ENCODE results near the gene C13orf46. TPM values are rescaled to one million over a fixed set of nuclear protein-coding genes. Genes with fewer than 3 reads are reported as not detected.

Gene C13orf46
- total RNA-seq, 1 donor from 2014 or later = under 0.01 TPM

DNA sequence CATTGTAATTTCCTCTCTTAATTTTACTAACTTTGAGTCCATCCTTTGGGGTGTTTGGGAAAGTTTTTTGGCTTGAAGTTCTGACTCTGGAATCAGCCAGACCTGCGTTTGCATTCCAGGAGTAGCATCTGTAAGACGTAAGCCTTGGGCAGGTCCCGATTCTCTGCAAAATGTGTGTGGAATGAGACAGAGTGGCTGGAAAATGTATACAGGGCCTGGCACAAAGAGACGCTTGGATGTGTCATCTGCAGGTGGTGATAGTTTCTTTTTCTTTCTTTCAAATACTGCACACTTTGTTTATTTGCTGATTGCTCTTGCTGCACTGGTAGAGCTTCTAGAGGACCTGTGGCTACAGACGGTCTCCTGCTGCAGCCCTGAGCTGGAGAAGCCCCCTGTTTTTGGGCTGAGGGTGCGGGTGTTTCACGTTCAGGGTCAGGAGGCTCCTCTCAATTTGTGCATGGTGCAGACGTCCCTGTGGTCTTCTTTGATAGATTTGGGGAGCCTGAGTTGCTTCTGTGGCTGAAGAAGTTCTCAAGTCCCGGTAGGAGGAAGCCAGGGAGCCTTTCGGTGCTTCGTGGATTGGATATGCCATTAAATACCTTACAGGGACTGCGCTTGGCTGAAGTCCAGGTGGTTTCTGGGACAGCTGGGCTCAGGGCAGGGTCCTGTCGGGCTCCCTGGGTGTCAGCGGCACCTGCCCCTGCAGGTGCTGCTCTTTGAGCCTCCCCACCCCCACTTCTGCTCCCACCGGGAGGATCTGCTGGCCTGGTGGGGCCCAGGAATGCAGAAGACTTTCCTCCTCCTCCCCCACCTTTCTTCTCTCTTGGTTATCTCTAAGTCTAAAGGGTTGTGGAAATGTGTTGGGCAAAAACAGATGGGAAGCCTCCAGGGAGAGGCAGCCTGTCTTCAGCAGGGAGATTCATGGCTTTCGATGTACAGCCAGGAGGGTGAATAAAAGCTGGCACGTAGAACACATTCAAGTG, 66.0 kb downstream of the C13orf46 start:
- H3K9ac ChIP-seq (ENCODE audit: low read depth in 1 of 3, low read length in 3 of 3) = no peak overlapping the region
- no peak overlapping the region for H3K4me3 ChIP-seq (ENCODE audit: low read length in 3 of 3)
- no peaks in the 10 kb centered on the region for H3K9me3 ChIP-seq (ENCODE audit: control insufficient read depth in 3 of 3, low read length in 3 of 3)
- peaks cover 0 to 2% (median 0%) of the 10 kb centered on the region in 3 donors for H3K4me1 ChIP-seq (ENCODE audit: control insufficient read depth in 3 of 3, insufficient read depth in 3 of 3, low read length in 3 of 3)
- no peaks in the 10 kb centered on the region for H3K27me3 ChIP-seq (ENCODE audit: control insufficient read depth in 3 of 3, insufficient read depth in 3 of 3, low read length in 3 of 3)
- H3K36me3 ChIP-seq (ENCODE audit: control insufficient read depth in 3 of 3, insufficient read depth in 3 of 3, low read length in 3 of 3) = no peaks in the 10 kb centered on the region
- no peak overlapping the region for H3K27ac ChIP-seq (ENCODE audit: low read depth, low read length)

DNA sequence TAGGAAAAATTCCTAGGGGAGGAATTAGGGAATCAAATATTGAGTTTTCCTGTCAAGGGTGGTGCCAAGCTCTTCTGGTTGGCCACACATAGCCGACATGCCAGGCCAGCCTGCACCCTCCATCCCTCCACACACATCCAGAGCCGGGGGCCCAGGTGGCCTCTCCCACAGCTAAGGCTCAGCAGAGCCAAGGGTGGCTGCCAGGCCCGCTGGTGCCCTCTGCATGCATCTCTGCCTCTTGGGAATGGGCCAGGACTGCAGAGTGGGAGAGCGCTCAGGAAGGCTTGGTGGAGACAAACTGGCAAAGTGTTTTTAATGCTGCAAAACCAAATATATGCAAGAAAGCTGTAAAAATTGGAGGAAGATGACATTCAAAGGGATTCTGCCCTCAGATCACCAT, 67.3 kb downstream of the C13orf46 start:
- H3K27ac ChIP-seq (ENCODE audit: low read depth, low read length) = no peak overlapping the region
- H3K9me3 ChIP-seq (ENCODE audit: control insufficient read depth in 3 of 3, low read length in 3 of 3) = no peaks in the 10 kb centered on the region
- H3K36me3 ChIP-seq (ENCODE audit: control insufficient read depth in 3 of 3, insufficient read depth in 3 of 3, low read length in 3 of 3) = no peaks in the 10 kb centered on the region
- H3K27me3 ChIP-seq (ENCODE audit: control insufficient read depth in 3 of 3, insufficient read depth in 3 of 3, low read length in 3 of 3) = no peaks in the 10 kb centered on the region
- H3K4me1 ChIP-seq (ENCODE audit: control insufficient read depth in 3 of 3, insufficient read depth in 3 of 3, low read length in 3 of 3) = peaks cover 0 to 2% (median 0%) of the 10 kb centered on the region in 3 donors
- H3K4me3 ChIP-seq (ENCODE audit: low read length in 3 of 3) = no peak overlapping the region
- H3K9ac ChIP-seq (ENCODE audit: low read depth in 1 of 3, low read length in 3 of 3) = peak overlapping the region in 1 of 3 donors; percentile 23

DNA sequence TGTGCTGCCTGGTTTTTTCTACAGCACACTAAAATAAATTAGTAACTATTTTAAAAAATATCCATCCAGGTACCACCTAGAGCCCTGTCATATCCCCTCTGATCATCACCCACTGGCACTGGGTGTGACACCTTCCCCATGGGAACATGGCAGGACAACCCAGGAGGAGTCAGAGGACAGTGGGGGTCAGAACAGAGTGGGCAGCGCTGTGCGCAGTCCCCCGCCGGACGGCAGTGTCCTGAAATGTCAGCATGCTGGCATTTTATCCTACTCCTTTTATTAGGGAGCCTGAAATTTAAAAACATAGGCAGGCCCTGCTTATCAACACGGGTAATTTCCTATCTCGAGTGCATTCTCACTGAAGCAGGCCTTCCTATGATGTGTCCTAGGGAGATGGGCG, 67.9 kb downstream of the C13orf46 start:
- H3K4me3 ChIP-seq (ENCODE audit: low read length in 3 of 3) = no peak overlapping the region
- no peaks in the 10 kb centered on the region for H3K9me3 ChIP-seq (ENCODE audit: control insufficient read depth in 3 of 3, low read length in 3 of 3)
- H3K27me3 ChIP-seq (ENCODE audit: control insufficient read depth in 3 of 3, insufficient read depth in 3 of 3, low read length in 3 of 3) = no peaks in the 10 kb centered on the region
- no peak overlapping the region for H3K27ac ChIP-seq (ENCODE audit: low read depth, low read length)
- no peak overlapping the region for H3K9ac ChIP-seq (ENCODE audit: low read depth in 1 of 3, low read length in 3 of 3)
- peaks cover 0 to 2% (median 0%) of the 10 kb centered on the region in 3 donors for H3K4me1 ChIP-seq (ENCODE audit: control insufficient read depth in 3 of 3, insufficient read depth in 3 of 3, low read length in 3 of 3)
- H3K36me3 ChIP-seq (ENCODE audit: control insufficient read depth in 3 of 3, insufficient read depth in 3 of 3, low read length in 3 of 3) = no peaks in the 10 kb centered on the region

DNA sequence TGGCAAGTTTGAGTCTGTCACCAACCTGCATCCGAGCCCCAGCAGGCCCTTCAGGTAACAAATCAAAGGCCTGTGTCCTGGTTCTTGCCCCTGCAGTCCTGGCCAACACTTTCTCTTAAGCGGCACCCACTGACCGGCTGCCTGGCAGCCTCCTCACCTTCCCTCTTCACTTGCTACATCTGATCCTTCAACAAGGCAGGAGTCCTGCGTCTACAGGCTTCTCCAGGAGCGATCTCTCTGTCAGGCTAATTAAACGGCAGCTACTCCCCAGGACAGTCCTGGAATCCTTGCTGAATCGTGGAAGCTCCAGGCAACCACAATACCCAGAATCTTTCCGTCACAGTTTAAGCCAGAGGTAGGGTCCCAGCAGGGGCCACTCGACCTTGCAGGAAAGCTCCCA, 68.9 kb downstream of the C13orf46 start:
- H3K9me3 ChIP-seq (ENCODE audit: control insufficient read depth in 3 of 3, low read length in 3 of 3) = no peaks in the 10 kb centered on the region
- H3K9ac ChIP-seq (ENCODE audit: low read depth in 1 of 3, low read length in 3 of 3) = no peak overlapping the region
- no peaks in the 10 kb centered on the region for H3K27me3 ChIP-seq (ENCODE audit: control insufficient read depth in 3 of 3, insufficient read depth in 3 of 3, low read length in 3 of 3)
- H3K4me1 ChIP-seq (ENCODE audit: control insufficient read depth in 3 of 3, insufficient read depth in 3 of 3, low read length in 3 of 3) = peaks cover 0 to 2% (median 0%) of the 10 kb centered on the region in 3 donors
- no peak overlapping the region for H3K4me3 ChIP-seq (ENCODE audit: low read length in 3 of 3)
- no peak overlapping the region for H3K27ac ChIP-seq (ENCODE audit: low read depth, low read length)
- no peaks in the 10 kb centered on the region for H3K36me3 ChIP-seq (ENCODE audit: control insufficient read depth in 3 of 3, insufficient read depth in 3 of 3, low read length in 3 of 3)

DNA sequence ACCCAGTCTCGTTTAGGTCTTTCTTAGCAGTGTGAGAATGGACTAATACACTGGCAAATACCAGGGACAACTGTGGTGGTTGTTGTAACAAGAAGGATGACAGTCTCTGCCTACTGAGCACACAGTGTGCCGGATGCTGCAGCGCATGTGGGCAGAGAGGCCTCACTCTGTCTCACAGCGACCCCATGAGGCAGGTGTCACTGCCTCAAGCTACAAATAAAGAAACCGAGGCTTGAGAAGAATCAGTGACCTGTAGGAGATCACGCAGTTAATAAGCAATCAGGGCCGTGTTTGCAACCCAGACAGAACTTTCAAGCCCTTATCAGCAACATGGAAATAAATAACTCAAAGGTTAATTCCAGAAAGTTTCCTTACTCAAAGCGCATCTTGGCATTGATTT, 69.5 kb downstream of the C13orf46 start:
- H3K36me3 ChIP-seq (ENCODE audit: control insufficient read depth in 3 of 3, insufficient read depth in 3 of 3, low read length in 3 of 3) = no peaks in the 10 kb centered on the region
- H3K4me3 ChIP-seq (ENCODE audit: low read length in 3 of 3) = no peak overlapping the region
- H3K27ac ChIP-seq (ENCODE audit: low read depth, low read length) = no peak overlapping the region
- H3K4me1 ChIP-seq (ENCODE audit: control insufficient read depth in 3 of 3, insufficient read depth in 3 of 3, low read length in 3 of 3) = peaks cover 0 to 2% (median 0%) of the 10 kb centered on the region in 3 donors
- H3K9ac ChIP-seq (ENCODE audit: low read depth in 1 of 3, low read length in 3 of 3) = no peak overlapping the region
- H3K27me3 ChIP-seq (ENCODE audit: control insufficient read depth in 3 of 3, insufficient read depth in 3 of 3, low read length in 3 of 3) = no peaks in the 10 kb centered on the region
- no peaks in the 10 kb centered on the region for H3K9me3 ChIP-seq (ENCODE audit: control insufficient read depth in 3 of 3, low read length in 3 of 3)

DNA sequence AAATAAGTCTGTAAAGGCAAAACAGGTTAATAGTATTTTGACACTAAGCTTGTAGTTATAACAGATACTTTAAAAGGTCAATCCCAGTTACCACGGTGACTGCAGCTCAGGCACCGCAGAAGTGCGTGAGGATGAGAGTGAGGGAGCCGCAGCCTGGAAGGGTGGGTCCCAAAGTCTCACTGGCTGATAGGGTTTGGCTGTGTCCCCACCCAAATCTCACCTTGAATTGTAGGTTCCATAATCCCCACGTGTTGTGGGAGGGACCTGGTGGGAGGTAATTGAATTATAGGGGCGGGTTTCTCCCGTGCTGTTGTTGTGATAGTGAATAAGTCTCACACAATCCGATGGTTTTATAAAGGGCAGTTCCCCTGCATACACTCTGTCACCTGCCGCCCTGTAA, 70.0 kb downstream of the C13orf46 start:
- no peak overlapping the region for H3K4me3 ChIP-seq (ENCODE audit: low read length in 3 of 3)
- no peak overlapping the region for H3K9ac ChIP-seq (ENCODE audit: low read depth in 1 of 3, low read length in 3 of 3)
- H3K27me3 ChIP-seq (ENCODE audit: control insufficient read depth in 3 of 3, insufficient read depth in 3 of 3, low read length in 3 of 3) = no peaks in the 10 kb centered on the region
- peaks cover 0 to 2% (median 0%) of the 10 kb centered on the region in 3 donors for H3K4me1 ChIP-seq (ENCODE audit: control insufficient read depth in 3 of 3, insufficient read depth in 3 of 3, low read length in 3 of 3)
- H3K9me3 ChIP-seq (ENCODE audit: control insufficient read depth in 3 of 3, low read length in 3 of 3) = no peaks in the 10 kb centered on the region
- H3K27ac ChIP-seq (ENCODE audit: low read depth, low read length) = no peak overlapping the region
- no peaks in the 10 kb centered on the region for H3K36me3 ChIP-seq (ENCODE audit: control insufficient read depth in 3 of 3, insufficient read depth in 3 of 3, low read length in 3 of 3)

Other genes with a start within 250 kb of the C13orf46 start
- 2.6 TPM for gene TMEM255B, start 214.8 kb downstream of the C13orf46 start, total RNA-seq
- gene GAS6, start 110.0 kb downstream of the C13orf46 start, total RNA-seq = 25.1 TPM
- 14.1 TPM for gene RASA3, start 158.5 kb upstream of the C13orf46 start, total RNA-seq
- not detected for gene CFAP97D2, start 205.2 kb upstream of the C13orf46 start, total RNA-seq